DMS53 (cell line): ENCODE data around the gene RREB1.

Experiments used
- DNase-seq: peaks from one replicate; lab custom pipeline; 2025; lab: John Stamatoyannopoulos, UW

RREB1 gene

DNA sequence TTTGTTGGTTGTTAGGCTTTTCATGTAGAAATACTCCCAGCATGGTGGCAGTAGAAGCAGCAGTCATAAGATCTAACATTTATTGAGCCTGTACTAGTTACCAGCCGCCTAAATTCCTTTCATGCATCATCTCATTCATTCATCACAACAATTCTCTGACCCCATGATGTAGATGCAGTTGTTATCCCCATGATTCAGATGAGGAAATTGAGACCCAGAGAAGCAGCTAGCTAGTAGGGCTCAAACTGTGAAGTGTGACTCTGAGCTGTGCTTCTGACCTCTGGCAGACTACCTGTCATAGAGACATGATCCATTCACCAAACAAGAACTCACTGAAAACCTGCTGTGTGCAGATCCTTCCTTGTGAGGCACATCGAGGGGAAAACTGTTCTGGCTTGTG is 16.9 kb downstream of the RREB1 start:
- DNase-seq, result no peak

DNA sequence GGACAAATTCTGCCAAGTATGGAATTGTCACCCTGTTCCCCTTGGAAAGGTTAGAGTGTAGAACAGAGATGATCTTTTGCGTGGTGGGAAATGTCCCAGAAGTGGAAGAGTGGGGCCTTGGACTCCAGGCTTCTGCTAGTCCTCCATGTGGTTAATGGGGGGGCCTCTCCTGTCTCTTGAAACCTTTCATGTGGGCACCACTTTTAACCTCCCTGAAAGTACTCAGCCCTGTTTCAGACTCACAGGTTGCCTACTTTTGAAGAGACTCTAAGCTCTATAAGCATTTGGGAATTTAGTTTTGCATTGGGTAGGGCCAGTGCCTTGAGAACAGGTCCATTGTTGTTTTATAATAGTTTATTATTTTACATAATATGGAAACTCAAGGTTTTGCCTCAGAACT is 17.5 kb downstream of the RREB1 start:
- no peak for DNase-seq

DNA sequence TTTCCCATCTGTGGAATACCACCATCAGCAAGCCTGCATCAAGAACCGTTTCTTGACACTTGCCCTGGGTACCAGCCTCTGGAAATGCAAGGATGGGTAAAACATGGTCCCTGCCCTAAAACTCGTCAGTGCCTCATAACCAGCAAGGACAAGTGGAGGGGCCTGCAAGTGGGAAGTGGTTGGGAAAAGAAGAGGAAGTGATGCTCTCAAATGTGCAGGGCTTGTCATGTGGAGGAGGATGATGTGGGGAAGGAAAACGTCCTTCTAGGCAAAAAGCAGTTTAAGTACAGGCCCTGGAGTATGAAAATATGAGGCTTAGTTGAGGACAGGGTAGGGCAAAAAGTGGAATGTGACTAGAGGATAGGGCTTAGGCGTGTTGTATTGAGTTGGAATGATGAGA is 19.0 kb downstream of the RREB1 start:
- DNase-seq, result no peak

DNA sequence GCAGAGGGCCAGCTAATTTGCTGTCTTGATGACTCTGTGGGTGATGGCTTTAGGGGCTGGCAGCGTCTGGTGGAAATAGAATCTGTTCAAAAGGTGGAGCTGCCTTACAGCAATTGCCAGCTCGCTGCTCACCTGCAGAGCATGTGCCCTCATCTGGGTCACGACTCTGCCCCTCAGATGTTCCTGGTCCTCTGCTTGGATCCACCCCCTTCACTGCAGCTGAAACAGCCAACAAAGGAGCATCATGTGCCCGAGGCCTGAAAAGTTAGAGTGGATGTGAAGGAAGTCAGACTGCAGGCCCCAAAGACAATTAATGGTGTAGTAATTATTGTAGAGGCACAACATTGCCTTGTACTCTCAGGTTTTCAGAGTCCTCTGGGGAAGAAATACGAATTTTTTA is 19.9 kb downstream of the RREB1 start:
- no peak for DNase-seq

DNA sequence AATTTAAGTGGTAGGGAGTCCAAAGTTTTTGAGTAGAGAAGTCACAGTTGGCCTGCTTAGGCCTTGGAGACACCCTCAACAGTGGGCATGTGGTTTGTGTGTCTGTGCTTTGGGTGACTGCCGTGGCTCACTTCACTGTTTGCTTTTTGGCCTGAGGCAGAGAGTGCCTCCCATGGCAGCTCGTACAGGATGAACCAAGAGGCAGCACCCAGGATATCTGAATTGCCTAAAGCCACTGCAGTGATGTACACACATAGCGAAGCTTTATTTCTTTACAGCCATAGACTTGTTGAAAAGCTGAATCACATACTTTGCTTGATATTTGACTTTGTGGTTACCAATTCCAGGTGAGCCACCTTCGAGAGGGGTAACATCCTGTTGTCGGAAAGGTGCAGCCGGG is 21.6 kb downstream of the RREB1 start:
- no peak for DNase-seq

DNA sequence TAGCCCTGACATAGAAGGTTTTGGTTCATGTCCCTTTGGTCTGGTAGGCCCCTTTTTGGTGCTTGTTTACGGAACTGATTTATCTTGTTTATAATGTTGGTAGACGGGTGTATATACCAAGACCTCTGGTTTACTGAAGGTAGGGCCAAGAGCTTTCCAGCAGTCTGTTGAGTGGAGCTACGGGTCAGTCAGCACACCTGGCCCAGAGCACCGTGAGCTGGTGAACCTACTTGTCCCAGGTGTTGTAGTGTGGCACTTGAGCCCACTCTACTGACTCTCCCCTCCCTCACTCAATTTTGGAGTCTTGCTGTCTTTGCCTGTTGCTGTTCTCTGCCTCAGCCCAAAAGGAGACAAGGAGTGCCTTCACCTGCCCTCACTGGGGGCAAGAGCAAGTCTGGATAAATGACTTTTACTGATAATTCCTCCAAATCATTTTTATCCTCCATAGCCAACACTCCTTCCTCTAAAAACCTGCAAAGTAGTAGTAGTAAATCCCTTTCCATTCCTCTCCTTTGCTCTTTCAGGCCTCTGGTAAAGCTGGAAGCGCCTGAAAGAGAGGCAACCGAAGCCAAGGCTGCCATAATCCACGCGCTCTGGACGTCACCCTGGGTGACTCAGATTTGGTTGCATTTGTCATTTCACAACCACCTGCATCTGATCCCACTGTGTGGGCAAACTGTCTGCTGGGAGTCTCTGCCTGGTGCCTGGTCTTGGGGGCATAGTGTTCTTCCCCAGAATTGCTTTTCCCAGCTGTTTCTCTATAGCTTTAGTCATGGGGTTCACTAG is 22.2 kb downstream of the RREB1 start:
- peak; percentile 14 for DNase-seq

DNA sequence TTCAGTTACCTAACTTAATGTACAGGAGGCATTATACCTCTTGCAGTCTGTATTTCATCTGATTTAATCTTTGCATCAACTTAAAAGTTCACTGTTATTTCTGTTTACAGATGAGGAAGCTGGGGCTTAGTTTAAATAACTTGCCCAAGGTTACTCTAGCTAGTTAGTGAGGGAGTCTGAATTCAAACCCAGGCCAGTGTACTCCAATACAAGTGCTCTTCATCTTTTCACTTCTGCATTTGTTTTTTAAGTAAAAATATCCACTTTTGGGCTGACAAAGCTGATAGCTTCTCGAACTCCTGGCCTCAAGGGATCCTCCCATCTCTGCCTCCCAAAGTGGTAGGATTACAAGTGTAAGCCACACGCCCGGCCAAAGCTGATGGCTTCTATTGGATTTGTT is 23.6 kb downstream of the RREB1 start:
- no peak for DNase-seq

DNA sequence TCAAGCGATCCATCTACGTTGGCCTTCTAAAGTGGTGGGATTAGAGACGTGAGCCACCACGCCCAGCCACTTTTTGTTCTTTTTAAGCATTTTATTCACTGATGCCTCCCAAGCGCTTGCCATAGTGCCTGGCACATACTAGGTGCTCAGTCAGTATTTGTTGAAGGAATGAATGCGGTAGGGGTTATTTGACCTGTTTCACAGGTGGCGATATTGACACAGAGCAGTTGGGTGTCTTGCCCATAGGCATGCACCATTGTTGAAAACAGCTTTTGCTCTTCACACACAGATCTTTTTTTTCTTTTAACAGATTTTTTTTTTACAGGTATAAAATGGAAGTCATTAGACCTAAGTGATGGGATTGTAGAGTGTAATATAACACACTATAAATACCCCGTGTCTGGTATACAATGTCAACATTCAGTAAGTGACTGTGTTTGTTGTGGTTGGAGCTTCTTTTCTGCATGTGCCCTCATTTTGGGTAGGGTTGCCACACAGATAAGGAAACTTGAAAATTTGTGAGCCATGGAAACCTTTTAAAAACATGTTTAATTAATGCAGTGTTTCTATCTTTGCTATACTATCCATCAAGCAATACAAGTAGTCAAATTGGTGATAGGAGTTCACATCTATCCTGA is 24.8 kb downstream of the RREB1 start:
- no peak for DNase-seq

DNA sequence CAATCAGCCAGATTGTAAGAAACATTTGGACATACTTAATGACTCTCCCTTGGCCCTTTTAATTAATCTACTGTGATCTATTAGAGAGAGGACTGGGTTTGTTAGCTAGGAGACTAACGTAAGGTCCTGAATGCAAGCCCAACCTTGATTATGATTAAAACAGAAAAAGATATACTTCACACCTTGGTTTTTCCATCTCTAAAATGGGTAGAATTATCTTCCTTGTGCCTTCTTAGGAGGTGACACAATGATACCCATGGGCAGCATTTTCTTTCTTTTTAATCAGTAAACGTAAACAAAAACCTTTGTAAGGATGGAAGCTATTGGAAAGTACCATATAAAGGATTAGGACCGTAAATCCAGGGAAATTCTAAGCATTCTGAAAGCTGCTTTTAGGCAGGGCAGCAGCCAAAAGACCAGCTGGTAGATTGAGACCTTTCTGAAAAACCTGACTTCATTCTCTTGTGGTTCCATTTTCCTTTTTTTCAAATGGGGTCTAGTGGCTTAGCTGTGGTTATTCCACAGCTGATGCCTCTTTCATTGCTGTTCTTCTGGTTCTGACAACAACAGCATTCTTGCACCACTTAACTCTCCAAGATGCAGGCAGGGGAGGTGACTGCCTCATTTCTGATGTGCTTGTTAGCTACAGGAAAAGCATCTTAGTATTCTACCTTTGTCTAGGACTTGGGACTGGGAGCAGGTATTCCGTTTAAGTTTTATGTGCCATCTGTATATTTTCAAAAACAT is 27.4 kb downstream of the RREB1 start:
- peak; percentile 15 for DNase-seq

DNA sequence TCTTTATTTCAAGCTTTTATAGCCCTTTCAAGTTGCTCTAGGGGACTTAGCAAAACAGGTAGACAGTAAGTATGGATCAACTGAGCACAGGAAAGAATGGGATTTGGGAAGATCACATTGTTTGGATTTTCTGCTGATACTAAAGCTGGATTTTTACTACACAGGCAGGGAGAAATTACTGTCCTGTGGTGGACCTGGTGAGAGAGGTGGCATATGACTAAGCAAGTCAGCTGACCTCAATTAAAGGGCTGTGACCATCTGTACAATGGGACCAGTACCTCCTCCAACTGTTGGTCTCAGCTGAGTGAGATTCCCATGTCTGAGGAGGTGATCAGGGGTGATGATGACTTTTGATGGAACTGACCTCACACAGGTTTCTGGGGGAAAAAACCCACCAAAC is 28.0 kb downstream of the RREB1 start:
- DNase-seq, result peak; percentile 24

DNA sequence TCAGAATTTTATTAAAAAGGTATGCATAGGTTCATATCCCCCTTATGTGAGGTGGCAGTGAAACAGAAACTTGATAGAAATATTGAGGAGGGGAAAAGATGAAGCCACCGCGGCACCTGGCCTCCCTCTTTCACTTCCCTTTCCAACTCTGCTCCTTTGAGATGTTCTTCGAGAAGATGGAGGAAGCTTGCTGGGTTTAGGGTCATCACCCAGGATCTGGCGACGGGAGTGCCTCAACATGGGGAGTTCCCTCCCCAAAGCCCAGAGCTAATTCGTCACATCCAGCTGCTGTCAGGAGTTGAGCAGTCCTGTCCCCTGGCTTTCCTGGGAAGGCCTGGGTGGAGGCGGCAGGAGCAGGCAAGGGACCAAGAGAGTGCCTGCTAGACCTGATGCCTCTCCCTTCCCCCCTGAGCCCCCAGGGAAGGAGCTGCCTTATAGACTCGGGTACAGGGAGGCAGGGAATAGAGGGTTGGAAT is 29.1 kb downstream of the RREB1 start:
- no peak for DNase-seq

DNA sequence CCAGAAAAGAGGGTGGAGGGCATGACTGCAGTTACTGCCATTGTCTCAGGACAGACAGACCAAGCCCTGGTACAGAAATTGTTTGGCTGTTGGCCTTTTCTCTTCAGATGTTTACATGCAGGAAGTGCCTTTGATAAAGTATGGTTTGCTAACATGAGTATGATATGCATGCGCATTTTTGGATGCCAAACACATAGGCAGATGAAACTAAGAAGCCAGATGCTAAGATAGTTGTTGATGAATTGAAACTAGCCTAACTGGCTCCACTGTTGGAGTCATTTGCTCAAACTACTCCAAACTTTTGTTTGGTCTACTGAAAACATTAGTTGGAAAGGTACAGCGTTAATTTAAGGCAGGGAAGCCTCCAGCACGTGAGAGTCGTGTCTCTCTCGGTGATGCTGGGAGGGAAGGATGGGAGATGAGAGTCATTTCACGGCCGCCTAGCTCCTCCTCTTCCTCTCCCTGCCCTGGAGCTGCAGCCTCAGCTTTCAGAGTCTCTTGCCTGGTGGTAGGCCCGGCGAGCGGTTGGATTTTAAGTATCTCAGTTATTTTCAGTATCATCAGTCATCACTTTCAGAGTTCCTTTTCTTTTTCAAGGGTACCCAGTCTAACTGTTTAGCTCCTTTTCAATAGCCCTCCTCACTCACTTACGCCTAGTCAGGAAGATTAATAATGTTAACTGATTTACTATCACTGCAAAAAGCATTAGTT is 29.7 kb downstream of the RREB1 start:
- peak; percentile 74 for DNase-seq

DNA sequence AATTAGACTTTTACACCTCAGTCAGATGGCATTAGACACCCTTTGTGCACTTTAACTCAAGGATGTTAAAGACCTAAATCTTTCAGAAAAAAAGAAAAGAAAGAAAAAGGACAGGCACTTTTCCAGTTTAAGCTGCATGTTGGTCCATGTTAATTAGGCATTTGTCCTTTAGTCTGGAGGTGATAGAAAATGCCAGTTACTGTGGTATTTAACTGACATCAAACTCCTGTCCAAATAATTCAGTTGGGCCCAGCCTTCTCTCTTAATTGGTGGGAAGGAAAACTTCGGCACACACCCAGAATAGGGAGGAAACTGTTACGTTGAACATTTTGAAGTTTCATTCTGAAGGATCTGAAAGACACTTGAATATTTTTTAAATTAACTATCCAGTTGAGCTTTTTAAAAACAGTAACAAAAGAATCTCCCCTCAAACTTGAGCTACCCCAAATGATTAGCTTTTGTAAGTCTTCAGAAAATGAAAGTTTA is 30.3 kb downstream of the RREB1 start:
- DNase-seq, result no peak

DNA sequence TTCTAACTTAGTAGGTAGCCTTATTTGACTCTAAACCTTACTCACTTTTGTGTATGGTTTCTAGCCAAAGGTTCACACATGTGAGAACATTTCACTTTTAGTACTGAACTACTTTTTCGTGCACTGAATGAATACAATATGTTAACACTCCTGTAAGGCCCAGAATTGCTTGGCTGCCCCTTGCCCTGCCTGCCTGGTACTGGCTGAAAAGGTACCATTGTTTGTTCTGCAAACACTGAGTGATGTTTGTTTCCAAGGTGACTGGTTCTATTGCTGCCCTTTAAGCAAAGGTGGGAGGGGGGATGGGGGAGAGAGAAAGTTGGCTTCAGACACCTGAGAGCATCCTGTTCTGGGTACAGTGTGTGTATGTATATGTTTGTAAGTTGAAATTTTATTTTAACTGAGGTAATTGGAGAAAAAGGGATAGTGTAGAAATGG is 31.2 kb downstream of the RREB1 start:
- DNase-seq, result peak; percentile 99

DNA sequence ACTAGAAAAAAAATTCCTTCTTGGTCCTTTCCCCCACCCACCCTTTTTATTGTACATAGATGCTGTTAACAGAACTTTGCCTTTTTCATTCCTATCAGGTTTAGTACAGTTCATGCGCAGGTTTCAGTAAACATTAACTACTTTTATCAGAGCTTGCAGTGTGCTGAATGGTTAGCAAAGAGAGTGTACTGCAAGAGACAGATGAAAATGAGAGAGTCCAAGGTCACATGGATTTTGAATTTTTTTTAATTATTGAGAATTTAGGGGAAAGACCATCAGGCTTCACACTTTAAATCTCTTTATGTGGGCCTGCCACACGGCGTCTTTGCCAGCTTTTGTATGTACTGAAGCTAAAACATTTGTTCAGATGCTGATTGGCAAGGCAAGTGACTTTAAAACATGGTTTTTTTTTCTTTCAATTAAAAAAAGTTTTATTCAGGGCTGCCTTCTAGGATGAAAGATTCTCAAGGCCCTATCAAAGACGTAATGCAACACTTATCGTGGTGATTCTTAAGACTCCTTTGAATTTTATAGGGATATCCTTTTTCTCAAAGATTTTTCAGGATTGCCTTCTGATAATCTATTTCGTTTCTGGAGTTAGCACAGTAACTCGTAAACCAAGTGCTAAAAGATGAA is 32.2 kb downstream of the RREB1 start:
- peak; percentile 55 for DNase-seq

DNA sequence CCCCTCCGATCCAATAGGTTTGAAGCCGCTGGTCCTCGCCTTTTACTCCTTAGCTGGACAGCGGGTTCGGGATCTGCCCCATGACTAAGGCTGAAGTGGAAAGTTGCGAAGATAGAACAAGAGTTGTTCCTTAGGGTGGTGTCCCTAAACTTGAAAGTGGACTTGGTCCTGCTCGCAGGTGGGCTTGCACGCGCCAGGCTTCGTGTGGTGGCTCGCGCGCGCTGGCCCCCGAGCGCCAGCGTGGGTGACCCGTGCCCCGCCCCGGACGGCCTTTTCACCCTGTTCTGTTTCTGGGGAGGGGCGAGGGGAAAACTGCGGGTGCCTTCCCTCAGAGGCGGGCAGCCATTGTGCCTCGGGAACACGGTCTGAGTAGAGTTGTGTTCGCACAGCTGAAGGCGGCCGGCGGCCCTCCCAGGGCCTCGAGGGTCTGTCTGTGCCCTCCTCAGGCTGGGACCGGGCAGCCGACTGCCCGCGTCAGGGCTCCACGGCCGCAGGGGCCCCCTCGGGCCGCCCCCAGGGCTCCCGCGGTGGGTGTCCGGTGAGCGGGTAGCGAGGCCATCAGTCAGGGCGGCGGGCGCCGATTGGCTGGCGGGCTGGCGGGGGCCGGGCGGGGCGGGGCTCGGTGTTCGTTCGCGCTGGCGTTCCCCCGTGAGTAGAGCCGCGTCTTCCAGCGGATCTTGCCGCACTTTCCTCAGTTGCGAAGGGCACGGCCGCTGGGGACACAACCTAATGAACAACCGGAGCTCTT is 33.0 kb downstream of the RREB1 start:
- peak; percentile 93 for DNase-seq

DNA sequence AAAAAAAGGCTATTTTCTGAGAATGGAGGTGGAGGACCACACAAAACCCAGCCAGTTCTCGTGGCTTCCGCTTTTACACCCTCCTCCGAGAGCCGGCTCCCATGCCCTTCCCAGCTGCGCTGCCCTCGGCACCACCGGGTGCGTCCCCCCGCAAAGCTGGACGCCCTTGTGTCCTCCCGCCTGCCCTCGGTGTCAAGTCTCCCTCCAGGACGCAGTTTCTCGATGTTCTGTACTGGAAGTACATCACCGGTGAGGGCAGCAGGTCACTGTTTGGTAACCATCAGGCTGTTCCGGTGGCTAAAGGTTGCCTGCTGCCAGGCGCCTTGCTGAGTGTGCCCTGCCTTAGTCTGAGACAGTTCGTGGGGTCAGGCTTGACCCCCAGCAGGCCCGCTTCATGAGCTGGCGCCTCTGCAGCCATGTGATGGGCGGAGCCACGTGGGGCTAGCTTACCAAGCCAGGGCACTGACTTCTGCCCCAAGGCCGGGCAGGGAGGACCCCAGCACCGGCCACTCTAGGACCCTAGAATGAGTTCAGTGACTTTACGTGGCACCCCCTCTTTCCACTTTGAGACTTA is 34.6 kb downstream of the RREB1 start:
- DNase-seq, result no peak

DNA sequence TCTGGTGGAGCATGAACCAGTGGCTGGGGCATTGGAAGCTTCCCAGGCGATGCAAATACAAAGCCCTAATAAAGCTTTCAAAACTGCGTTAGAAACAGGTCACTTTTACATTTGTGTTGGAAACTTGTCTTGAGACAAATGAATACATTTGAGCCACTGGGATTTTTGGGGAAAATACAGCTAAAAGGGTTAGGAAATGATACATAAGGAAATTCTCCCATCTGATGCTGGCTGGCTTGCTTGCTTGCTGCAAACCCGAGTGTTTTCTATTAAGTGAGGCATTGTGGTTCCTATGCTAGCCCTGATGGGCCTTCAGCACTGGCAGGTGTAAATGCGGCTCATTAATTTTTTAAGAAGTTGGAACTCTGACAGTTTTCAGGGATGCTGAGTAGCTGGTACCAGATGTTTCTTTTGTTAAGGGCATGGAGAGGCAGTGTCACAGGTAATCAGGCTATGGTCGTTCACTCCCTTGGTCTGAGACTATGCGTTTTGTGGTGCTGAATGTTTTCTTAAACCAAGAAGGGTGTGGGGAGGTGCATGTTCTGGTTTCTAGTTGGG is 35.2 kb downstream of the RREB1 start:
- peak; percentile 77 for DNase-seq

DNA sequence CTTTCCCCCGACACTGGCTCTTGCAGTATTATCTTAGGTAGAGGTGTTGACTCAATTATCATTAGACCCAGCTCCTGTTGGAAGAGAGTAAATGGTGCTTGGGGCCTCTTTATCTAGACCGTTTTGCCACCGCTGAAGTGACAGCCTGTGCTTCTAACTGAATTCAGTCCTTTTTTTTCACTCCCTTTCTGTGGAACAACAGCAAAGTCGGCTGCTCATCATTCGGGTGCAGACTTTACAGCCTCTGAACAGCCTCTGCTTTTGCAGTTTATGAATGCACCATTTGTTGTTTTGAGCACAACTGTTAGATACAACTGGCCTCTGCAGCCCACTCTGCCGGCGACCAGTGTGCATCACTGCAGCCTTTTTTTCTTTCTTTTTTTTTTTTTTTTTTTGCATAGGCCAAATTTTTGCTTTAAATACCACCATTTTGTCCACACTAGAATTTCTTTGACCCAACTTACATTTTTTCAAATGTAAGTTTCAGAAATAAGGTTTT is 35.8 kb downstream of the RREB1 start:
- DNase-seq, result peak; percentile 70
